GM12873 (cell line): Measurements from ENCODE around the gene ANKRD23.

ENCODE experiments used
- TF ChIP-seq, protein P1 (sequence below): IDR thresholded peaks from 2 replicates; pipeline ENCODE4 v1.5.1; 2012; ENCODE audit warnings: low read depth, mild to moderate bottlenecking, moderate library complexity, low read length, control low read depth; ENCODE audit not compliant: insufficient read depth; ENCODE audit errors: missing control alignments

ANKRD23 gene

GRCh38 chr2:96859099-96859649 lies 15.4 kb upstream of the ANKRD23 start:
- TF ChIP-seq, protein P1, sequence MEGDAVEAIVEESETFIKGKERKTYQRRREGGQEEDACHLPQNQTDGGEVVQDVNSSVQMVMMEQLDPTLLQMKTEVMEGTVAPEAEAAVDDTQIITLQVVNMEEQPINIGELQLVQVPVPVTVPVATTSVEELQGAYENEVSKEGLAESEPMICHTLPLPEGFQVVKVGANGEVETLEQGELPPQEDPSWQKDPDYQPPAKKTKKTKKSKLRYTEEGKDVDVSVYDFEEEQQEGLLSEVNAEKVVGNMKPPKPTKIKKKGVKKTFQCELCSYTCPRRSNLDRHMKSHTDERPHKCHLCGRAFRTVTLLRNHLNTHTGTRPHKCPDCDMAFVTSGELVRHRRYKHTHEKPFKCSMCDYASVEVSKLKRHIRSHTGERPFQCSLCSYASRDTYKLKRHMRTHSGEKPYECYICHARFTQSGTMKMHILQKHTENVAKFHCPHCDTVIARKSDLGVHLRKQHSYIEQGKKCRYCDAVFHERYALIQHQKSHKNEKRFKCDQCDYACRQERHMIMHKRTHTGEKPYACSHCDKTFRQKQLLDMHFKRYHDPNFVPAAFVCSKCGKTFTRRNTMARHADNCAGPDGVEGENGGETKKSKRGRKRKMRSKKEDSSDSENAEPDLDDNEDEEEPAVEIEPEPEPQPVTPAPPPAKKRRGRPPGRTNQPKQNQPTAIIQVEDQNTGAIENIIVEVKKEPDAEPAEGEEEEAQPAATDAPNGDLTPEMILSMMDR: no peak

DNA sequence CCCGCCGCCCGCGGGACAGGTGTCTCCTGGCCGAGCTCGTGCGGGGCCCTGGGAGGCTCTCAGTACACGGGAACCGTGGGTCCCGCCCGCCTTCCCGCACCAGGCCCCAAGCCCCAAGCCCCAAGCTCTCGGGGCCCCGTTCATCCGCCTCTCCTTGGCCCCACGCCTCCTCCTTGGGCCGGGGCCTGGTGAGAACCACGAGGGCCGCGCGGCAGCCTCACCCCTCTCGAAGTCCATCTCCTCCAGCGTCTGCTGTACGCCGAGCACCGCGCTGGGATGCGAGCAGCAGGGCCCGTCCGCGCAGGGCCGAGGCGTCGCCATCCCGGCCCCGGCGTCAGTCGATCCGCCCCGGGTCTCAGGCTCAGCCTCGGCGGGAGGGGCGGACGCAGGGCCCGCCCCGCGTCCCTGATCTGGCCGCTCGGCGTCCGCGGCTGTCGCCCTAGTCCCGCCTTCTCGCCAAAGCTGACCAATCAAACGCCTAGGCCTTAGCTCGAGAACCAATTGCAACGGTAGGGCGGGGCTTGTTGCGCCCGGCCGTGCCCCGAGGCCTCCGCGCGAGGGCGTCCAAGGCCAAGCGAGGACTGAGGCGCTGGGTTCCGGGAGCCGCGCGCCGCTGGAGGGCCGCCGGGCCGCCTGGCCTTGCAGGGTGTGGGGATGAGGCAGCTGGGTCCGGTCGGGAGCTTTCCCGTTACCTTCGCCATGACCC lies 14.0 kb upstream of the ANKRD23 start, which contains the start of gene ANKRD39:
TSS of gene ANKRD39 (minus strand) at position 350 of the 706 bp plus-strand sequence. CDS start at position 321, 29 bp downstream.
- TF ChIP-seq, protein P1: peak; percentile 77

DNA sequence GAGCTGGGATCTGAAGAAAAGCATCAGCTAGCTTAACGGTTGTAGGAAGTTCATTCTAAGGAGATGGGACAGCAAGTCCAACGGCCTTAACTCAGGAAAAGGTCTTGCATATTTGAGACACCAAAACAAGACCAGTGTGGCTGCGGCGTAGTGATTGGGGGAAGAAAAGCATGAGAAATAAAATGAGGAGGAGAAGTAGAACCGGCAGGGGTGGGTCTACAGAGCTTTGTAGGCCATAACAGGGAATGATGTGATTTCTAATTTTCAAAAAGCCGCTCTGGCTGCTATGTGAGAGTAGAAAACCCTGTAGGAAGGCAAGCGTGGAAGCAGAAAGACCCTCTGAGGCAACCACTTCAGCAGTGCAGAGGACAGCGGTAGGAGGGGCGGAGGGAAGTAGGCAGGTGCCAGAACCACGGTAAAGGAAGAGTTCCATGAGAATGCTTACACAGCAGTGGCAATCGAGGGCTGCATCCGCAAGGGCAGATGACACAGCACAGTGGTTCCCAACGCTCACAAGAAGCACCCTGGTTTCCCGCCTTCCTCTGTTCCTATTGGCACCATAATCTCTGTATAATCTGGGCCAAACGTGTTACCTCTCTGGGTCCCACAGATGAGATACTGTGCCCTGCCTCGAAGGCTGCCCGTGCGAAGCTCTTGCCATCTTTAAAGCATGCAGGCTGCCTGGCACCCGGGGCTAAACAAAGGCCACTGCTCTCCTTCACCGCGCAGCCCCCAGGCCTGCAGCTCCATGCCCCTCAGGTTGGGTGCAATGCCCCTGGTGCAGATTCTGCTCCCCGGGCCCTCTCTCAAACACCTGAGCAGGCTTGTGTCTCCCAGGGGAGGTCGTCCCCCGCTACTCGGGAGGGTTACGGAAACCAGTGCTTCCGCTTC lies 13.2 kb upstream of the ANKRD23 start:
- TF ChIP-seq, protein P1: no peak

DNA sequence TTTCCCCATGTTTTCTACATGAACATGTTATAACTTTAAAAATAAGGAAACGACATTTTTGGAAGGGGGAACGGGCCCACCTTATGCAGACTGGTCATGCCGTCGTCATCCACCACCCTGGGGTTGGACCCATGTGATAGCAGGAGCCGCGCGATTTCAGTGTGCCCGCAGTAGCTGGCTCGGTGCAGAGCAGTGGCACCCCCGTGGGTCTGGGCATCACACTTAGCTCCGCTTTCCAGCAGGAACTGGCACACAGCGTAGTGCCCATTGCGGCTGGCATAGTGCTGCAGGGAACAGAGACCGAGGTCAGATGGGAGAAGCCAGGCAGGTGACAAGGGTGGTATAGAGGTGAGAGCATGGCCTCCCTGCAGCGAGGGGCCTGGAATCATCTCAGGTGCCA lies 9.5 kb upstream of the ANKRD23 start:
- TF ChIP-seq, protein P1: no peak

- TF ChIP-seq, protein P1: no peak
These were observed 8.8 kb upstream of the ANKRD23 start for GRCh38 chr2:96852667-96853066.

GRCh38 chr2:96848264-96848663 lies 4.4 kb upstream of the ANKRD23 start:
- TF ChIP-seq, protein P1: no peak

- TF ChIP-seq, protein P1: no peak
These were observed 3.8 kb upstream of the ANKRD23 start for GRCh38 chr2:96847586-96847985.
